Calu3 (cell line): ENCODE measurements around the gene PRKAG2. TPM values are rescaled to one million over a fixed set of nuclear protein-coding genes. Genes with fewer than 3 reads are reported as not detected.

Experiments
- BruUV-seq: library from RNA; stranded (reverse); fragments of 400-500 nt; replicated peaks from 2 replicates; lab custom pipeline; 2021; lab: Mats Ljungman, UMichigan
- CTCF ChIA-PET: fragments of 300-600 bp; sonication (Branson Sonifier 250); formaldehyde crosslinking; loops from one replicate; lab custom pipeline; 2022; ENCODE audit warnings: antibody characterized with exemption; lab: Charles Lee
- DNase-seq: peaks from one replicate; pipeline ENCODE4 v3.0.0; 2022
- H3K27ac Mint-ChIP-seq: one replicate; pipeline ENCODE4 v1.8.0; 2022; ENCODE audit warnings: mixed read lengths; ENCODE audit not compliant: unreplicated experiment
- H3K27me3 Mint-ChIP-seq: one replicate; pipeline ENCODE4 v1.8.0; 2022; ENCODE audit warnings: mixed read lengths; ENCODE audit not compliant: unreplicated experiment
- H3K36me3 Mint-ChIP-seq: one replicate; pipeline ENCODE4 v1.8.0; 2022; ENCODE audit warnings: mild to moderate bottlenecking, moderate library complexity, mixed read lengths; ENCODE audit not compliant: insufficient read depth, unreplicated experiment
- H3K4me1 Mint-ChIP-seq: one replicate; pipeline ENCODE4 v1.8.0; 2022; ENCODE audit warnings: mild to moderate bottlenecking, low read depth, mixed read lengths; ENCODE audit not compliant: unreplicated experiment
- H3K4me3 Mint-ChIP-seq: one replicate; pipeline ENCODE4 v1.8.0; 2022; ENCODE audit warnings: mild to moderate bottlenecking, low read depth, moderate library complexity, mixed read lengths; ENCODE audit not compliant: unreplicated experiment
- H3K9me3 Mint-ChIP-seq: one replicate; pipeline ENCODE4 v1.8.0; 2022; ENCODE audit warnings: low read depth, mixed read lengths; ENCODE audit not compliant: unreplicated experiment
- intact Hi-C: fragments of 100-400 bp; cut with micrococcal nuclease; formaldehyde crosslinking; loops from one replicate; pipeline ENCODE4 v1.10.0; 2022; ENCODE audit not compliant: unreplicated experiment
- total RNA-seq: library from RNA; stranded (reverse); gene quantifications from 2 replicates; pipeline ENCODE4 v1.2.3, GENCODE V29; 2022
- TF ChIP-seq, protein P1 (sequence below): fragments of 200-600 bp; IDR thresholded peaks from one replicate; pipeline ENCODE4 v1.8.0; 2022; ENCODE audit warnings: antibody characterized with exemption; ENCODE audit not compliant: unreplicated experiment

The PRKAG2 gene
- total RNA-seq, 1 experiment from 2014 or later = 22.4 TPM

DNA sequence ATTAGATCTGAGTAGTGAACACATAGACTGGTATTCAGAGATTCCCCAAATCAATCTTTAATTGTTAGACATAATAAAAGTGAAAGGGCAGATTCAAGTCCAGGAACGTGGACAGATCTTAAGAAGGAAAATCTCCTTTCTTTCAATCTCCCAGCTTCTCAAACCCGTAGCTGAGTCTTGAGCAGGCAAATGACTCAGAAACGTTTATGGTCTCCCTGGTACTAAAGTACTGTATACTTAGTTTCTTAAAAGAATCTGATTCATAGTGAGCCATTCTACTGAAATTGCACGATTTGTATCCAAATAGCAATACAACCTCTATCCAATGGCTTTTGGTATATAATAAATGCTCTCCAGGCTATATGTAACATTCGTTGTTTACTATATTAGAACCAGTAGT lies 216.8 kb downstream of the PRKAG2 start:
- no peak overlapping the region for H3K27ac Mint-ChIP-seq
- H3K36me3 Mint-ChIP-seq = no peaks in the 10 kb centered on the region
- TF ChIP-seq, protein P1, sequence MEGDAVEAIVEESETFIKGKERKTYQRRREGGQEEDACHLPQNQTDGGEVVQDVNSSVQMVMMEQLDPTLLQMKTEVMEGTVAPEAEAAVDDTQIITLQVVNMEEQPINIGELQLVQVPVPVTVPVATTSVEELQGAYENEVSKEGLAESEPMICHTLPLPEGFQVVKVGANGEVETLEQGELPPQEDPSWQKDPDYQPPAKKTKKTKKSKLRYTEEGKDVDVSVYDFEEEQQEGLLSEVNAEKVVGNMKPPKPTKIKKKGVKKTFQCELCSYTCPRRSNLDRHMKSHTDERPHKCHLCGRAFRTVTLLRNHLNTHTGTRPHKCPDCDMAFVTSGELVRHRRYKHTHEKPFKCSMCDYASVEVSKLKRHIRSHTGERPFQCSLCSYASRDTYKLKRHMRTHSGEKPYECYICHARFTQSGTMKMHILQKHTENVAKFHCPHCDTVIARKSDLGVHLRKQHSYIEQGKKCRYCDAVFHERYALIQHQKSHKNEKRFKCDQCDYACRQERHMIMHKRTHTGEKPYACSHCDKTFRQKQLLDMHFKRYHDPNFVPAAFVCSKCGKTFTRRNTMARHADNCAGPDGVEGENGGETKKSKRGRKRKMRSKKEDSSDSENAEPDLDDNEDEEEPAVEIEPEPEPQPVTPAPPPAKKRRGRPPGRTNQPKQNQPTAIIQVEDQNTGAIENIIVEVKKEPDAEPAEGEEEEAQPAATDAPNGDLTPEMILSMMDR = no peak
- H3K4me1 Mint-ChIP-seq = no peaks in the 10 kb centered on the region
- no peak for DNase-seq
- intact Hi-C loops = no loop called here
- CTCF ChIA-PET = no interaction called here
- no peaks in the 10 kb centered on the region for H3K27me3 Mint-ChIP-seq
- no peaks in the 10 kb centered on the region for H3K9me3 Mint-ChIP-seq
- no peak overlapping the region for H3K4me3 Mint-ChIP-seq
- no TSS peak for BruUV-seq

DNA sequence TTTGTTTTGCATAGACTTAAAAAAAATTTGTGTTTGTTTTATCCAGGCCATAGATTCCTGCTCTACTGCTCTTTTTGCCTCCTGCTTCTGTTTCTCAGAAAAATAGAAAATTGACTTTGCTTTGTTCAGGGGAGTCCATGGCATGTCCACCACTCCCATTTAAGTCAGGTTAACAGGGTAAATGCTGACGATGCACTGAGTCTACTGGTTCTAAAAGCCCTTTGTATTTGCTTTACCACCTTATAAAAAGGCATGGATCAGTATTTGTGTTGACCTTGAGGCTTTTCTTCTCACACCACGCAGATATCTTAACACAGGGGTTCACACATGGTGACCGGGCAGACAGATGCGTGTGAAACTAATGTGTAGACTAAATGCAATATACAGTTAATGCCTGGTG lies 217.7 kb downstream of the PRKAG2 start:
- no peaks in the 10 kb centered on the region for H3K9me3 Mint-ChIP-seq
- CTCF ChIA-PET = no interaction called here
- no TSS peak for BruUV-seq
- TF ChIP-seq, protein P1 = no peak
- no peaks in the 10 kb centered on the region for H3K4me1 Mint-ChIP-seq
- no peak for DNase-seq
- H3K4me3 Mint-ChIP-seq = no peak overlapping the region
- H3K27me3 Mint-ChIP-seq = no peaks in the 10 kb centered on the region
- no peak overlapping the region for H3K27ac Mint-ChIP-seq
- H3K36me3 Mint-ChIP-seq = no peaks in the 10 kb centered on the region
- intact Hi-C loops = no loop called here

DNA sequence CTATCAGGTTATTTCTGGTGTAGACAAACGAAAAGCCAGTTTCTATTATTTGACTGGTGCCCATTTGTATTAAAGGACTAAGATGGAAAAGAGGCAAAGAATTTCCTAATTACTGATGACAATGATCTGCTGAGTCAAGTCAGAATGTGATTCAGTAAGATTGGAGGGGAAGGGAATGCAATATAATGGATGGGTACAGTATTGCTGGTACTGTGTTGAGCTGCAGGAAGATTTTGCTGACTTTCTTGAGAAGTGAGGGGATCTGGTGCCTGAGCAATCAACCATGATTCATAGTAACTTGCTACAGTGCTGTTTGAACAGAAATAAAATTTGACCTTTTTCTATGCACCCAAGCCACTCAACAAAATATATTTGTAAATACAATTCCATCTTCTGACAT lies 218.1 kb downstream of the PRKAG2 start:
- H3K27ac Mint-ChIP-seq = no peak overlapping the region

DNA sequence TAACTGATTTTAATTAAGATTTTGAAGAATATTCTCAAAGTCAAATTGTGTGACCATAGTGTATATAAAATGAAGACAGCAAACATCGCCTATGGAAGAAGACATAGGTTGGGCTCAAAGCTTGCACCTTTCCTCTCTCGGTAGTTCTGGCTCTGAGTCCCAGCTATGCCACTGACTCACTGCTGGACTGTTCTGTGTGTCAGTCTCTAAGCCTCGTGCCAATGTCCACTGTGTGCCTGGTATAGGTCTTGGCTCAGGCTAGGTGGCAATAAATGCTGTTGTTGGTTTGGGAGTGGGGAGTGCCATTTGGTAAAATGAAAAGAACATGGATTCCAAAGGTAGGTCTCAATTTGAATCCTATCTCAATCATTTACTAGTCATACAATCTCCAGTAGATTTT lies 219.7 kb downstream of the PRKAG2 start:
- BruUV-seq = no TSS peak
- no peaks in the 10 kb centered on the region for H3K27me3 Mint-ChIP-seq
- H3K27ac Mint-ChIP-seq = no peak overlapping the region
- no peaks in the 10 kb centered on the region for H3K9me3 Mint-ChIP-seq
- CTCF ChIA-PET = no interaction called here
- no peak for DNase-seq
- H3K36me3 Mint-ChIP-seq = no peaks in the 10 kb centered on the region
- H3K4me1 Mint-ChIP-seq = no peaks in the 10 kb centered on the region
- TF ChIP-seq, protein P1 = no peak
- no peak overlapping the region for H3K4me3 Mint-ChIP-seq
- intact Hi-C loops = no loop called here

More for the DNA sequence above, 218.1 kb downstream of the PRKAG2 start:
- BruUV-seq = no TSS peak
- Mint-ChIP-seq H3K27me3 (no peaks in the 10 kb centered on the region), H3K9me3 (no peaks in the 10 kb centered on the region), H3K36me3 (no peaks in the 10 kb centered on the region), H3K4me3 (no peak overlapping the region), H3K4me1 (no peaks in the 10 kb centered on the region)
- DNase-seq = no peak
- CTCF ChIA-PET = no interaction called here
- intact Hi-C loops = no loop called here
- TF ChIP-seq, protein P1 = no peak
